NCI-H526 treated with DMSO at 0.1 percent for 48 hours (cell line): Measurements from ENCODE around the gene SSBP3.

Experiments used
- DNase-seq: peaks from one replicate; lab custom pipeline; 2025; lab: John Stamatoyannopoulos, UW

SSBP3 gene

DNA sequence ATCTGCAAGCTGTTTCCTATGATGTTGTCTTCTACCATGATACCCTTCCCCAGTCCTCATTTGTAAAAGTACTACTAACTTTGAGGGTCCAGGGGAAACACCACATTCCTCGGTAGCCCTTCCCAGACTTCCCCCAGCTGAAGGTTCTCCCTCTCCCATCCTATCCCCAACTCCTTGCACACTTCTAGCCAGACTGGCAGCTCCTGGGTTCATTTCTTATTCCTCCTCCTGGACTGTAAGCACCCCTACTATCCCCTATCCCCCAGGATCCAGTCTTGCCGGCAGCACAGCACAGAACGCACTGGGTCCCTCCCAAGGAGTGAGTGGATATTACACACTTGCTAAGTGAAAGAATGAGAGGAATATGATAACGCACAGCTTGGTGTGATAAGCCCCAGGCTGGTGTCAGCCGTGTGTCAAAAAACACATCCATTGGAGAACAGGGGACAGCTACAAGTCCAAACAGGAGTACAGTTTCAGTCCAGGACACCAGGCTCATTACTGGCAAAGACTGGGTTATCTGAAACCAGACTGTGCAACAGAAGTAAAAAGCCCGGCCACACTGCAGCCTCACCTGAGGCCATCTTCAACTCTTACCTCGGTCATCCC lies 100.2 kb downstream of the SSBP3 start:
- no peak for DNase-seq

DNA sequence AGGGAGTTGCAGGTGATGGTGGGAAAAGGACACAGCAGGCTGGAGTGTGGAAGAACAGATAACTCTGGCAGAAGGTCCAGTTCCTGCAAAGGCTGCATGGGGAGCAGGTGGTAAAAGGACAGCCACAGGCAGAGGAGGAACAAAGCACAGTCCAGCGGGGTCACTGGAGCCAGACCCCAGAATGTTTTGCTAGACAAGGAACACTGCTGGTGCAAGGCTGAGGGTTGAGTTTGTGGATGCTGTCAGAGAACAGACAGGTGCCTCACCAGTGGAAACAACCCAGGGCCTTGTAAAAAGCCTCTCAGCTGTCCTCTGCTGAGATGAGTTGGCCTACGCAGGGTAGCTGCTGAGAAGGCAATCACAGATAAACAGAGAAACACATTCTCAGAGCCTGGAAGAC lies 101.7 kb downstream of the SSBP3 start:
- DNase-seq, result no peak

DNA sequence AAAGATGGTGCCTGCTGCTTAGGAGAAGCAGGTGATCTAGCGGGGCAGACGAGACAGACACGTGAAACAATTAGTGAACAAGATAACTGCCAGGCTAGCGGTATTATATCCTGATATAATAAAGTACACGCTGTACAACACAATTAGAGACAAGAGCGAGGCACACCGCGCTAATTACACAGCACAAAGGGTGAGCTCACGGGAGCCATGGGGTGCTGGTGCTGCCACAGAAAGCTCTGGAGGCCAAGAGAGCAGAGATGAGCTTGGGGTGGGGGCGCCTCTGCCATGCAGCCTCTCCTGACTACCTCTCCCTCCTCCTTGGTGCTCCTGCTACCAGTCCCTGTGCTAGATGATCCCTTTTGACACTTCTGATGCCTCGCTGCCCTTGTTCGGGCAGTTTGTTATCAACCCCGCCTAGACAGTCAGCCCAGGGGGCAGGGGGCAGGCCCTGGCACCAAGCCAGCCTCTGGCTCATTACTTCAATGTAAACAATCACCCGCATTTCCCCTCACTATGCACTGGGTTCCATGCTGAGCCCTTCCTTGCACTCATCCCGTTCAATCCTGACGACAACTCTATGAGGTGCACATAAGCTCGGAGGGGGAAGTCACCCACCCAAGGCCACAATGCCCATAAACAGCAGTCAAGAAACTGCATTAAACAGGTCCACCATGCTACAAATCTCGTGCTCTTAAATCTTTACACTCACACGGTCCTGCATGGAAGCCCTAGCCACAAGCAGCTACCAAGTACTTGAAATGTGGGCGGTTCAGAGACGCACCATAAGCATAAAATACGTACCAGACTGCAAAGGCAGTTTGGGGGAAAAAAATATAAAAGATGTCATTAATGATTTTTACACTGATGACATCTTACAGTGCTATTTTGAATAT lies 103.0 kb downstream of the SSBP3 start:
- no peak for DNase-seq

DNA sequence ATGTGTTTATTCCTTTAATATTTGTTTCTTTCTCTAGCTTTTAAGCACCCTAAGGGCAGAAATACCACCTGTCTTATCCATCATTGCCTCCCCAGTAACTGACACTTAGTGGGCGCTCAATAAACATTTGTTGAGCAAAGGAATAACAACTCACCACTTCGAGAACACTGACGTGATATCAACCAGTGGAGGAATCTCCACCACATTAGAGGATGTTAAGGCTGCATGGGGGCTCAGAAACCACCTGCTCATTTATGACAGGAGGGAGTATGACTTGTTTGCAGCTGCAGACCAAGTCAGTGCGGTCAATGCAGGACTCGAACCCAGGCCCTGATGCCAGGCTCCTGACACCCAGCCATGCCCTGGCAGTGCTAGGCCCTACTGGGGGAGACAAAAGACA lies 103.6 kb downstream of the SSBP3 start:
- DNase-seq, result no peak

DNA sequence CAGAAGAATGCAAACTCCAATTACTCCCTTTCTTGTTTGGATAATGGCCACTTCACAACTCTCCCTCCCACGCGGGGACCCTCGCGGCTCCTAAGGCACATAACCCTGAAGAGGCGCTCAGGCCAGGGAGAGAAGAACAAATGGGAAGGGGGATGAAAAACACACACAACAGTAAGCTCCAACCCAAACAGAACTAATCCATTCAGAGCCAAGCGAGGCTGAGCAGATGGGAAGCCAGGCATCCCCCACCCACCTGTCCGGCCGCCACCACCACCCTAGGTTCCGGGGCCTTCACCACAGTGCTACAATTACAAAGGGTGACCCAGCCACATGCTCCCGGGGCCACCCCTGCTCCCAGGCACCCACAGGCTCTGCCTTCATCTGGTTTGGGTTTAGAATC lies 104.7 kb downstream of the SSBP3 start:
- DNase-seq, result no peak

DNA sequence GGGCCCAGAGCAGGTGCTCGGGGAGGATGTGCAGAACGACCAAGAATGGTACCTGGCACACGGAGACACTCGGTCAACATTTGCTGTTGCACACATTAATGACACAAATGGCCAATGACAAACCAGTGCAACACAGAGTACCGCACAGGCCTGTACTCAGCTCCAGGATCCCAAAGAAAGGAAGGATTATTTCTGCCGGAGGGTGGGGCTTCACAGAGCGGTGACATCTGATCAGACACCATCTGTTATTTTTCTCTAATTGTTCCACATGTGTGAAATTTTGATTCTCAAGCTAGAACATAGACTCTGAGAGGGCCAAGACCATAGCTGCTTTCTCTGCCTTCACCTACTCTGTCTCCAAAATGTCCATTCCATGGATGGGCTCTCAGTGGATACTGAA lies 105.8 kb downstream of the SSBP3 start:
- DNase-seq, result no peak

DNA sequence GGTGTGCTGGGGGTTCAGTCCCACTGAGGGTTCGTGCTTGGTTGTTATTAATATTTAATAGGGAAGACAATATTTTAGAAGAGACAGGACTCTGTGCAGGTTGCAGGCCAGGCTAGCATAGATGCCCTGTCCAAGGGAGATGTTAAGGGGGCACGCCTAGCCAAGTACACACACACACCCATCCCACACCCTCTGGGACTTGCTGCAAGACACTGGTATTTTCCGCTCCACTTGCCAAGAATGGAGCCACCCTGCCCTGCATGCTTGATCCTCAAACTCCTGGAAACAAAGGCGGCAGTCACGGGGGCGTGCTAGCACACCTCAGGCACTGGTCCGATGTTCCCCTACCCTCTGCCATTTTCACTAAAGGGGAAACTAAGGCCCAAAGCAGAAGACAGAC lies 107.2 kb downstream of the SSBP3 start:
- DNase-seq, result no peak

DNA sequence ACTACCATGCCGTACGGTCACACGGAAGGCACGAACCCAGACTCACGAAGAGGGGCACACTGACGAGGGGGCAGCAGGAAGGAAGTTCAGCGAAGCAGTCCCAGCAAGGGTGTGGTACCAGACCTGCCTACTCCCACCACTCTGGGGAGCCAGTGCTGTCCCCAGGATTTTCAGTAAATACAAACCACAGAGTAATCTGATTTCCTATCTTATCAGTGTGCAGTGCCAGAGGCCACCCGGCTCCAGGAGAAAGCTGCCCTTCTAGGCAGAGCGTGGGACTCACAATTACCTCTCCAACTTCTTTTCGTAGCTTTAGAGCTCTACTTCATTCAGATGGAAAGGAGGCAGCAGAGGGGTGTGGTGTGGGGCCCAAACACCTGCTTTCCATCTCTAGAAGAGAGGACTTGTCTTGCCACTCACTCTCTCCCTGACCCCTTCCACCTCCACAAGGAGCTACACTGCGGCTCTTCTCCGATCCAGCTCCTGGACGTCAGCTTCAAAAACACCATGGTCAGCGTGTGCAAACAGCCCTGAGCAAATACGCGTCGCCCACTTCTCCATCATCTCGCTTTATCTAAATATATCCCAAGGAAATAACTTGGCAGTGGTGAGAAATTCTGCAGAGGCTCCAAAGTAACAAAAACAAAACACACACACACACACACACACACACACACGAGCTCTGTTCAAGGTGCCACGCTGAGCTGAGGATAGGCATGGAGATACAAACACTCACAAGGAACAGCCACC lies 107.7 kb downstream of the SSBP3 start:
- no peak for DNase-seq

DNA sequence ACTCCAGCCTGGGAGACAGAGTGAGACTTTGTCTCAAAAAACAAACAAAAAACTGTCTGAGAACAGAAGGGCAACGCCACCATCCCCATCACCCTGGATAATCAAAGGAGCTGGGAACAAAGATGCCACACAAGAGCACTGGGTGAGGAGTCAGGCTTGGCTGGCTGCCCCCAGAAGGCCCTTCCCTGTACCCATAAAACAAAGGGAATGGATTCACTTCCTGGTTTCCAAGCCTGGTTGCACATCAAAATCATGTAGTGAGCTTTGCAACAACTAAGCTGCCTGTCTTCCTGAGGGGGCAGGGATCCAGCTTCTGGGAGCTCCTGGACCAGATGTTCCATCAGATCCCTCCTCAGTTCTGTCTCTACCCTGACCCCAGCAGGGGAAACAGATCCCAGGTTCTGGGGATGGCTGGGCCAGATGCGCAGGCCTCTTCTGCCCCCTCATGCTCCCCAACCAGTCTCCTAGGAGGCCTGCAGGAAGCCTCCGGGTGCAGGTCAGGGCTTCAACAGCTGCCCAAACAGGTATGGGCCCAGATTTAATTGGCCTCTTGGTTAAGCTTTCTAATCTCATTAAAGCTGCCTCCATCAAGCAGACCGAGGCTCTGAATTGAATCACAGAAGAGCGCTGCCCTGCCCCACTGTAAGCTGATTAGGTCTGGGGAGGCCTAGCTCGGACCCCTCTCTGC lies 108.5 kb downstream of the SSBP3 start:
- no peak for DNase-seq

DNA sequence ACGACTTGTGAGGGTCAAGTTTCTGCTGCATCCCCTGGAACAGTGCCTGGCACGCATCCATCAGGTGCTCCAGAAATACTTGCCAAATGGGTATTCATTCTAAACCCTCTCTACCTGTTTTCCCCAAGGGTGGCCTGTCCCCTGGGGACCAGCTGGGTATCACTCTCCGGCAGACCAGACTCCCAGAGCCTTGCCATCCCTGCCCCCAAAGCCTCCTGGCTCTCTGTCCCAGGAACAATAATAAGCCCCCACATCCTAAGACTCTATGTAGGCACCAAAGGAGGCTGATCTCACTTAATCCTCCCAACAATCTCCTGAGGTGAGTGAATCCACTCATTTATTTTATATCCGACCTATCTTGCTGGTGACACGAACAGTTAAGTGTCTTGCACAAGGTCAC lies 109.5 kb downstream of the SSBP3 start:
- no peak for DNase-seq

DNA sequence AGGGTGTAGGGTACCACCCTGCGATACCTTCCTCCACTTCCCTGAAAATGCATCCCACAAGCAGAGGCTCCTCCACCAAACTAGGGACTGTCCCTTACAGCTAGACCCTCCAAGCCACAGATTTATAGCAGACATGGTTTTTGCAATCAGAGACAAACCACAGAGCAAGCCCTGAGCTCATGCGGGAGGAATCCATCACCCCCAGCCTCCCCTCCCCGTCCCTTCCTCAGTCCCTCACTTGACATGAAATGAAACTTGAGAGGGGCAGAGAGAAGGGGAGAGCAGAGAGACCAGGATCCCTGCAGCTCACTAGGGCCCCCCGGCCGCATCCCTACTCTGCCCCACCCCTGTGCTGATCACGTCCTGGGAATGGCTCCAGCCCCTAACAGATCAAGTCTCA lies 111.3 kb downstream of the SSBP3 start:
- DNase-seq, result no peak

DNA sequence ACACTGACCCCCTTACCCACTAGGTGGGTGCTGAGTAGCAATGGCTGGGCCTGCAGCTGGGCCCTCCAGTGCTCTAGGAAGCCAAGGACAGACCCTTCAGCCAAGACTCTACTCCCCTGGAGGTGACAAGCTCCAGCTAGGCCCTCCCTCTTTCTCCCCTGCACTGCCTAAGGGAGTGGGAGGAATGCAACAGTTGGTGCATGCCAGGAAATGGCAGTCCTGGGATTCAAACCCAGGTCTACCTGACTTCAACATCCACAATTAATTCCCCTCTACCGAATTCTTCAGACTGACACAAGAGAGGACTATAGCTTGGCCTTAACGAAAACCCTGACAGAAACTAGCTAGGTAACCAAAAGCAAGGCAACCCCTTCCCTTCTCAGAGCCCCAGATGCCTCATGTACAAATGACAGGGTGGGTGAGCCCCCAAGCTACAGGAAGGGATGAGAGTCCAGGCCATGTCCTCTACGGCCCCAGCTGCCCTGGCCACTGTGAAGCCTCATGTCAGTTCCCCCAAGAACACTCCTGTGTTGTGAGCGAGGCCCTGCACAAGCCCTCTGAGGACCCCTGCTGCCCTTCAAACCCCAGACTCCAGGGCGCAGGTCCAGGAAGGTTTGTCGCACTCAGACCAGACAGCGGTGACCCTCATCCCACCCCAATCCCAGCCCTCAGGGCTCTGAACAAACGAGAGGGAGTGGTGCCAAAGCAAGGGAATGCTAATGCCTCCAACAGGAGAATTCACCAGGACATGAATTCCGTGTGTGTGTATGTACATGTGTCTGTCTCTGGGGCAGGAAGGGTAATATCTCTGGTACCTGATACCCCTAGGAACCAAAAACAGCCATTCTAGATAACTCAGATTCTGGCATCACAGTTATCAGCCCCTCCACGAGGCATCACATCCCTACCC lies 113.9 kb downstream of the SSBP3 start:
- DNase-seq, result no peak

DNA sequence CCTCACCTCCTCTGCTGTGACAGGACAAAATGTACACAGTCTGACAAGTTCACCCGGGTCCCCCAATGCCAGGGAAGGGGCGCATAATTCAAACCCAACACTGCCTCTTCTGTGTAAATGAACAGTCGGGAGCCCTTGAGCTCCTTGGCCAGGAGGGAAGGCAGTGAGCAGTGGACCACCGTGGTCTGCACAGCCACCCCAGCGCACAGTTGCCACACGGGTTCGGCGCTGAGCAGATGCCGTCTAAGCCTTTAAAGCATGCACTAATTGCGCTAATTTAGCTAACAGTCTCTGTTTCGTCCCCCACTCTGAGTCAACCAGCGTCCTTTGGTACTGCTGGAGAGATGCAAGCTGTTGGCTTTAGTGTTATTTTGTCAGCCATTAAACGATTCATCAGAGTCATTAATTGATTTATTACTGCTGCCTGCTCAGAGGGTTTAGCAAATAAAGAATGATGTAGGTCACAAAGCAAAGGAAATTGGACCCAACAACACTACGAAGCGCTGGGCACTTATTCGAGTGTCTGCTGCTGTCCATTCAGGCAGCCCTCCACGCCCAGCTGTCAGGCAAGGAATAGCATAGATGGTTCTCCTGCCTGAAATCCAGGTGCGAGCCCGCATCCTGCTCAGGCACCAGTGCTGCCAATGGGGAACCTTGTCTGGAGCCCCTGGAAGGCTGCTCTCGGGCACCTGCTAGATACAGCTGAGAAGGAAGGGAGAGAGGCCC lies 114.8 kb downstream of the SSBP3 start:
- DNase-seq, result no peak

DNA sequence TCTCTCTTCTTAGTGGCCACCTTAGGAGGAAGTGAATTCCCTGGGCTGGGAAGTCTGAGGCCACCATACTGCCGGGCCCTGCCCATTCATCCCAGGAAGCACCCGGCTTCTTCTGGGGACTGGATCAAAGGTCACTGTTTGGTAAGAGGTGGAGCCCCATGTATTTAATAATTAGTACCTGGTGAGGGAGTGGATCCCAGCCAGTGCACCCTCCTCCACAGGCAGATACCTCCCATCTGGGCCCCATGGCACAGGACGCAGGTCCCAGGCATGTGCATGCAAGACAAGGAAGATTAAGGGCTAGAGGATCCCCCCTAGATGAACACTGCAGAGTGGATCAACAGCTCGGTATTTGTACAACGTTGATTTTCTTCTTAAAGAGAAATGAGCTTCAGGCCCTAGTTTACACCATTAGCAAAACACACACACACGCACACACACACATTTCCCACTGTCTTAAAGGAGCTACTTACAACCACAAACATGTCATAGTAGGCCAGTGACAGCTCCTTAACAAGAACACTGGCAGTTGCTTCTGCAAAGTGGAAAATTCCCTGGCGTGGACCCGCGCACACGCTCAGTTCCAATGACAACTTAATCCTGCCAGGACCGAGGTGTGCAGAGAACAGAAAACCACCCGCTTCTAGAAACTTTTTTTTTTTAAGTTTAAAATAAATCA lies 115.5 kb downstream of the SSBP3 start:
- no peak for DNase-seq

DNA sequence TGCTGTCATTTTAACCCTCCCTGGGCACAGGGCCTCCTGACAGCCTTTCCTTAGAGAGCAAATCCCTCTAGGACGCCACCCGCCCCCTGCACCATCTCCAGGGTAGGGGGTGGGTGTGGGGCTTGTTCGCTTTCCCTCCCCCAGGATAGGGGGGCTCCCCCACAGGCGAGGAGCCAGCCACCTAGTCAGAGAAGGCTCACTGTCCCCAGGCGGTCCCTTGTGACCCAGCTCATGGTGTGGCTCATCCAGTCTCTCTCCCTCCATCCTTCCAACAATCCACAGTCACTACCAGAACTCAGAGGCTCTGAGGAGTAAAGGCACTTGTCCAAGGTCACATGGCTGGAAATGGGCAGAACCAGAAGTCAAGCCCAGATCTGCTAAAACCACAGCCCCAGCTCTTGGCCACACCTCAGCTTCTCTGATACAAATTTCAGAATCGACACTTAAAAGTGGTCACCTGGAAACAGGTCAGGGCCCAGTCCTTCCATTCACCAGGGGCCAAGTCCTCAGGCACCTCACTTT lies 116.4 kb downstream of the SSBP3 start:
- no peak for DNase-seq

DNA sequence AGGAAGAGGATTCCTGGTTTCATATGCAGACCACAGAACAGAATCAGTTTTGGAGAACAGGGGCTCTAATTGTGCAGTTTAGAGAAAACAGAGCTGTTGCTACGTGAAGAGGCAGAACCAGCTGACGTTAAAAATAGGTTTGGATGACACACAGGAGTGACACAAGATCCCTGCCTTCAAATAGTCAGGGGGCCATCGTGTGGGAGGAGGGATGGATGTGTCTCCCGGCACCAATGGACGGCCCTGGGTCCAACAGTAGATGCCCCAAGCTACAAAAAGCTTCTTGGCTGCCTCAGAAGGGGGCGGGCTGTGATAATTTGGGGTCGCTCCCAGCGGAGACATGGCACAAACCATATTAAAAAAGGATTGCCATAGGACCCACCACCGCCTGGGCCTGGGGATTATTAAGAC lies 118.4 kb downstream of the SSBP3 start:
- DNase-seq, result no peak

DNA sequence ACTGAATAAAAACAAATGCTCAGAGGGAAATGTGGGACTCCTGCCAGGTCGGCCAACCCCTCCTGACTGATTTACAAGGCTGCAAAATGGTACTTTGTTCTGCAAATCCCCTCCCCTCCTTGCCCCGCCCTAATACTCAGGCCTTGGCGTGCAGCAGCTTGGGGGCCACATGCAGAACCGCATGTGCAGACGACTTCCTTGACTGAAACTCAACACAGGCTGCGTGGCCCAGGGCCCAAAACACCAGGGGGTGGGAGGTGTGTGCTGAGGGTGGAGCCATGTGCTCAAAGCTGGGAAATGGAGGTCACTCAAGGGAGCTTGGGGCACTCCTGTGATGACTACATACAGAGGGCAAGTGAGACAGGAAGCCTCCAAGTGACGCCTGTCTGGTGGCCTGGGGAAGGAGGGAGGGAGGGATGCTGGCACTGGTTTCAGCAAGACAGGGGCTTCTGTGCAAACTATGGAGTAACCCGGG lies 119.0 kb downstream of the SSBP3 start:
- DNase-seq, result no peak

DNA sequence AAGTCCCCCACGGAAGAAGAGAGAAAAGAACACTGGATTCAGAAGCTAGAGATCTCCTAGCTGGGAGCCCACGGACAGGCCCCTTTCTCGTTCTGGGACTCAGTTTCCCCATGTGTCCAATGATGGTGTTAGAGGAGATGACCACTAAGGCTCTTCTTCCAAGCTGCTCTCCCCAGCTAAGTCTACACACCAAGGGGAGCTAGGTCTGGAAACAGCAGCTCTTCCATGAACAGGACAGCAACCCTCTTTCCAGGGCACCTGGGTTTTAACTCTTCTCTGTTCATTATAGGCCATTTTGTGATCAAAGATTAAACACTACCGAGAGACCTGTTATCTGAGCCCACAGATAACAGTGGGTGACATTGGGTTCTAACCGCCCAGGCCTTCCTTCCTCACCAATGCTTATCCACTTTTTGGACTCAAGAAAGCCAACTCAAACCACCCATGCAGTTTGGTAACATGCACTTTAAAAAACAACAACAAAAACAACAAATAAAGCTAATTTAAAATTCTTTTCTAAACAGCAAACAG lies 120.3 kb downstream of the SSBP3 start:
- DNase-seq, result no peak

DNA sequence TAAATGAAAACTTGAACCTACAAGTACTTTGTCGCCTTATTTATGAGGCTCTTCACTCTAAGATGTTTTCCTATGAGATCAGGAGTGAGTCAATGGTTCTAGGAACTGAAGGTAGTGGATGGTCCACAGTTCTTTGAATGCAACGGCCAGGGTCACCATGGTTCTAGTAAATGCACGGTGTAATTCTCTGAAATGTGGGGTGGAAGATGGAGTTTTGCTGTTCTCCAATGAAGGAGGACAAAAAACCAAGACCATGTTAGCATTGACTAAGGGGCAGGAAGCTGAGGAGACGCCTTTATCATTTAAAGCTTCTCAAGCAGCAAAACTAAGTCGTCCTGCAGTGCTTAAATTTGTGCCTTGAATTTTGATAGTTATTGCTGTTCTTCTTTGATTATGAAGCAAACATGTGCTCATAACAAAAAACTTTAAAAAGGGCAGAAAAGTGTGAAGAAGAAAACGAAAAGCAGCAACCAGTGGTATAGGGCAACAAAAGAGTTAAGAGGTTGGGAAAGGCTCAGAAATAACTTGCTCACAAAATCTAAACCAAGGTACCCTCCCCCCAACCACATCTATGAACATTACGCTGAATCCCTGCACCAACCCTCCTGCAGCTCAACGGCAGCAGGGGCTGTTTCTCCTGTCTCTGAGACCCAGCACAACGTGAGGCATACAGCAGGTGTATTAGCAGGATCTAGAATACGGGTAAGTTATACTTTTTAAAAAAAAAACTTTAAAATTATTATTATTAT lies 121.2 kb downstream of the SSBP3 start:
- no peak for DNase-seq
